ENCODE results near the gene B9D1.

Gene B9D1

GRCh38 chr17:19374136-19374535 is 11.6 kb upstream of the B9D1 start:
- TF ChIP-seq, protein P1, sequence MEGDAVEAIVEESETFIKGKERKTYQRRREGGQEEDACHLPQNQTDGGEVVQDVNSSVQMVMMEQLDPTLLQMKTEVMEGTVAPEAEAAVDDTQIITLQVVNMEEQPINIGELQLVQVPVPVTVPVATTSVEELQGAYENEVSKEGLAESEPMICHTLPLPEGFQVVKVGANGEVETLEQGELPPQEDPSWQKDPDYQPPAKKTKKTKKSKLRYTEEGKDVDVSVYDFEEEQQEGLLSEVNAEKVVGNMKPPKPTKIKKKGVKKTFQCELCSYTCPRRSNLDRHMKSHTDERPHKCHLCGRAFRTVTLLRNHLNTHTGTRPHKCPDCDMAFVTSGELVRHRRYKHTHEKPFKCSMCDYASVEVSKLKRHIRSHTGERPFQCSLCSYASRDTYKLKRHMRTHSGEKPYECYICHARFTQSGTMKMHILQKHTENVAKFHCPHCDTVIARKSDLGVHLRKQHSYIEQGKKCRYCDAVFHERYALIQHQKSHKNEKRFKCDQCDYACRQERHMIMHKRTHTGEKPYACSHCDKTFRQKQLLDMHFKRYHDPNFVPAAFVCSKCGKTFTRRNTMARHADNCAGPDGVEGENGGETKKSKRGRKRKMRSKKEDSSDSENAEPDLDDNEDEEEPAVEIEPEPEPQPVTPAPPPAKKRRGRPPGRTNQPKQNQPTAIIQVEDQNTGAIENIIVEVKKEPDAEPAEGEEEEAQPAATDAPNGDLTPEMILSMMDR (conservative IDR thresholded peaks at IDR 0.05; ENCODE audit: low read depth, low read length): no peak
- H3K36me3 ChIP-seq (ENCODE audit: insufficient read depth): no peaks in the 10 kb centered on the region
- H2AFZ ChIP-seq (ENCODE audit: low read depth): no peak overlapping the region
- H3K9ac ChIP-seq: no peak overlapping the region
- no peaks in the 10 kb centered on the region for H4K20me1 ChIP-seq (ENCODE audit: insufficient read depth)
- H3K4me2 ChIP-seq: no peak overlapping the region
- H3K4me3 ChIP-seq (IDR thresholded peaks at IDR 0.05; ENCODE audit: insufficient read depth, low read depth, low read length): no peak overlapping the region
- no peaks in the 10 kb centered on the region for H3K27me3 ChIP-seq (ENCODE audit: insufficient read depth, low read depth)
- peaks cover 8% of the 10 kb centered on the region for H3K4me1 ChIP-seq (ENCODE audit: low read depth, poor library complexity, severe bottlenecking)
- H3K79me2 ChIP-seq (ENCODE audit: insufficient read depth, low read depth): no peaks in the 10 kb centered on the region
- H3K27ac ChIP-seq: no peak overlapping the region

DNA sequence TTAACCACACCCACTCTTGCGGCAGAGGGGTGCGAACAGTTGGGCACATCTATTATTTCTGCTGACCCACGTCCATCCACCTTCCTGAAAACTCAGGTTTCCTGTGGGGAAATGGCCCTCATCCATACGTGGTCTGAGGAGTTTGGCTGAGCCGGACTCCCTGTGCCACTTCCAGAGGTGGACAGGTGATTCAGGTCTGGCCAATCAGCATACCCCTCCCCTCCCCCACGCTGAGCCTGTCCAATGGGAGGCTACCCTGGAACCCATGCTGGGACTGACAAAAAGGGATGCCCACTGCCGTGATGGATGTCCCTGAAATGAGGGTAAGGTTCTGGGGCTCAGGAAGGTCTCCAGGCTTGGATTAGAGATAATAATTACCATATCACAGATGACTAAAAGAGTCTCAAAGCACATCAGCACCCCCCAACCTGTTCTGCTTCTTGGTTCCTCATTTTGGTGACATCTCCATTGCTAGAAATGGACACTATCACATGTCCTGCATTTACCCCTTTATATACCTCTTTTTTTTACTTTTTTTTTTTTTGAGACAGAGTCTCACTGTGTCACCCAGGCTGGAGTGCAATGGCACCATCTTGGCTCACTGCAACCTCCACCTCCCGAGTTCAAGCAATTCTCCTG is 10.5 kb upstream of the B9D1 start:
- H3K27ac ChIP-seq: no peak overlapping the region
- H3K9ac ChIP-seq: no peak overlapping the region
- peaks cover 8% of the 10 kb centered on the region for H3K4me1 ChIP-seq (ENCODE audit: low read depth, poor library complexity, severe bottlenecking)
- TF ChIP-seq, protein P1 (conservative IDR thresholded peaks at IDR 0.05; ENCODE audit: low read depth, low read length): no peak
- H4K20me1 ChIP-seq (ENCODE audit: insufficient read depth): no peaks in the 10 kb centered on the region
- no peak overlapping the region for H3K4me2 ChIP-seq
- no peaks in the 10 kb centered on the region for H3K36me3 ChIP-seq (ENCODE audit: insufficient read depth)
- no peaks in the 10 kb centered on the region for H3K27me3 ChIP-seq (ENCODE audit: insufficient read depth, low read depth)
- H3K4me3 ChIP-seq (IDR thresholded peaks at IDR 0.05; ENCODE audit: insufficient read depth, low read depth, low read length): no peak overlapping the region
- no peaks in the 10 kb centered on the region for H3K79me2 ChIP-seq (ENCODE audit: insufficient read depth, low read depth)
- H2AFZ ChIP-seq (ENCODE audit: low read depth): no peak overlapping the region

DNA sequence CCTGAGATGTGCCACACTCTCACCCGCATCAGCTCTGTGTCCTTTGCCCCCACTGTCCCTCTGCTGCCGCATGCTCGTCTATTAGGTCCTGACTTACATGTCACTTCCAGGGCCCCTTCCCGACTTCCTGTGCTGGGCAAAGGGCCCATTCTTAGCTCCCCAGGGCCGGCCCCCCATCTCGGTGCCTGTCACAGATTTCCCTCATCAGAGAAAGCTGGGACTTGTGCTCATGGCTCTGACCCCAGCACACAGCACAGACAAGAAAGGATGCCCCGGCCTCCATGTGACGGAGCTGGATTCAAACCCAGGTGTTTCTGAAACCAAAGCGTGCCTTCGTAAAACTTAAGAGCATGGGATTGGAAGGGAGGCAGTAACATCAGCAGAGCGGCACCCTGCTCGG is 9.9 kb upstream of the B9D1 start:
- Histone ChIP-seq H2AFZ (ENCODE audit: low read depth) (no peak overlapping the region), H3K79me2 (ENCODE audit: insufficient read depth, low read depth) (no peaks in the 10 kb centered on the region), H3K36me3 (ENCODE audit: insufficient read depth) (no peaks in the 10 kb centered on the region), H3K4me3 (IDR thresholded peaks at IDR 0.05; ENCODE audit: insufficient read depth, low read depth, low read length) (no peak overlapping the region), H4K20me1 (ENCODE audit: insufficient read depth) (no peaks in the 10 kb centered on the region), H3K9ac (no peak overlapping the region), H3K27me3 (ENCODE audit: insufficient read depth, low read depth) (no peaks in the 10 kb centered on the region), H3K27ac (no peak overlapping the region), H3K4me2 (no peak overlapping the region), H3K4me1 (ENCODE audit: low read depth, poor library complexity, severe bottlenecking) (peaks cover 8% of the 10 kb centered on the region)
- TF ChIP-seq, protein P1 (conservative IDR thresholded peaks at IDR 0.05; ENCODE audit: low read depth, low read length): no peak

DNA sequence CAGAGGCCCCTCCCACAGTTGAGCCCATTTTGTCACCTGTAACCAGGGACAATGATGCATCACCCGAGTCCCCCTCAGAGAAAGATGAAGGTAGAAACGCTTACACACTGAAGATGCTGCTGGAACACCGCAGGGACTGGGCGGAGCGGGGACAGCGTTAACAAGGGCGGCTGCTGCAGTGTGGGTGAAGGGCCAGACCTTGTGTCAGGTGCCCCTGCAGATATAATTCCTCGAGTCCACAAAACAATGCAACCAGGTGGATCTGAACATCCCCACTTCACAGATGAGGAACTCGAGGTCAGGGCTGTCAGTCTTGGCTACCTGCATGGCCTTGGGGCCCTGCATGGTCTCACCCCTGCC is 9.5 kb upstream of the B9D1 start:
- TF ChIP-seq, protein P1 (conservative IDR thresholded peaks at IDR 0.05; ENCODE audit: low read depth, low read length): no peak
- Histone ChIP-seq H3K9ac (no peak overlapping the region), H2AFZ (ENCODE audit: low read depth) (no peak overlapping the region), H3K27ac (no peak overlapping the region), H3K27me3 (ENCODE audit: insufficient read depth, low read depth) (no peaks in the 10 kb centered on the region), H3K79me2 (ENCODE audit: insufficient read depth, low read depth) (no peaks in the 10 kb centered on the region), H3K4me1 (ENCODE audit: low read depth, poor library complexity, severe bottlenecking) (peaks cover 6% of the 10 kb centered on the region), H3K4me3 (IDR thresholded peaks at IDR 0.05; ENCODE audit: insufficient read depth, low read depth, low read length) (no peak overlapping the region), H4K20me1 (ENCODE audit: insufficient read depth) (no peaks in the 10 kb centered on the region), H3K36me3 (ENCODE audit: insufficient read depth) (no peaks in the 10 kb centered on the region), H3K4me2 (no peak overlapping the region)

All from KMS-11 (cell line).